Cortex of kidney (tissue), 1 donor: Measurements from ENCODE around the gene ZNF117.
A peak's percentile ranks its signal among the peaks of the same experiment; 100 is the strongest.
"Not testable (repeated sequence)": the region's sequence is repeated elsewhere in the genome, so short reads cannot be mapped to it uniquely, and the experiment has no call there.

Source experiments
- DNase-seq: peaks from one replicate; lab custom pipeline; 2025; lab: John Stamatoyannopoulos, UW

The ZNF117 gene

GRCh38 chr7:64990936-64991335, at the start of gene ZNF117:
TSS of gene ZNF117 (minus strand) at chr7:64991036.
- DNase-seq: no peak

- not testable (repeated sequence) for DNase-seq
Measured at GRCh38 chr7:65038767-65039166, 47.9 kb upstream of the ZNF117 start.

DNA sequence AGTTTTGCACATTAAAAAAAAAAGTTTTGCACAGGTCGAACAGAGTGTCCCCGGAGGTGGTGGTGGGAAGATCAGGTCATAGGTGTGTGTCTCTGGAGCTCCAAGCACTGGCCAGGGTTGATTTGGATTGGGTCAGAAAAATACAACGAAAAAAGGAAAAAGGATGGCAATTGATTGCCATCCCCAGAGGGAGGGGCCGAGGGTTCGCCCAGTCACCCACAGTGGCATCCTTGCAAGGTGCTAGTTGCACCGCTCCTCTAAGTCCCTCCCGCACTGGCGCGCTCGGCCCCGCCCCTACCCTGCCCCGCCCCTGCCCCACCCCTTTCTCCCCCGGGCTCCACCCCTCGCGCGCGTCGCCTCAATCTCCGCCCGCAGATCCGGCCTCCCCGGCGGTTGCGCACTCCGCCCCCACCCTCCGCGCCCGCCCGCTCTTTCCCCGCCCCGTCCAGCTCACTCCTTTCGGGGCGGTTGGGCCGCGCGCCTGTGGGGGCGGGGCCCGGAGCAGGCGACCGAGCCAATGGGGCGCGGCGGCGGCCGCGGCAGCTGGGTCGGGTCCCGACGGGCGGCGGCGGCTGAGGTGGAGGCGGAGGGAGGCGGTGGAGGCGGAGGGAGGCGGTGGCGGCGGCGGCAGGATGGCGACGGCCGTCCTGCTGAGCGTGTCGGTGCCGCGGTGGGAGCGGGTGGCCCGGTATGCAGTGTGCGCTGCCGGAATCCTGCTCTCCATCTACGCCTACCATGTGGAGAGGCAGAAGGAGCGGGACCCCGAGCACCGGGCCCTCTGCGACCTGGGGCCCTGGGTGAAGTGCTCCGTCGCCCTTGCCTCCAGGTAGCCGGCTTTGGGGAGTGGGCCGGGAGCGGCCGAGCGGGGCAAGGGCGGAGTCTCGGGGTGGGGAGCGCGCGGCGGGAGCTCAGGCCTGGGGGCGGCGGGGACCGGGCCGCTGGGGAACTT, 47.2 kb upstream of the ZNF117 start:
- DNase-seq: peak; percentile 58

GRCh38 chr7:65036526-65036925, 45.7 kb upstream of the ZNF117 start:
- DNase-seq: not testable (repeated sequence)

DNA sequence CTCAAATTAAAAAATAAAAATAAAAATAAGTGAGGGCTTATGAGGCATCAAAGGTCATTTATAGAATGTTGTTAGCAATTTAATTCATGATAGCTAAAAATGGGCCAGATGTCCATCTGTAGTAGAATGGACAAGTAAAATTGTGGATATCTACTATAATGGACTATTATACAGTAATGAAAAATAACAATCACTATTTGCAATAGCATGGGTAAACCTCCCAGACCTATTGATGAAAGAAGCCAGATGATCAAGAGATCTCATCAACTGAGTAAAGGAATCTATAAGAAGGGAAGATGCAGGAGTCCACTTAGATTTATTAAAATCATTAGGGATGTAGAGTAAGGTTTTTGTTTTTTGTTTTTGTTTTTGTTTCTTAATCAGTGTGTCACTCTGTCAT, 44.6 kb upstream of the ZNF117 start:
- not testable (repeated sequence) for DNase-seq

- not testable (repeated sequence) for DNase-seq
Measured at GRCh38 chr7:65034120-65034782, 43.4 kb upstream of the ZNF117 start.

- DNase-seq: not testable (repeated sequence)
Measured at GRCh38 chr7:65033391-65033790, 42.6 kb upstream of the ZNF117 start.

DNA sequence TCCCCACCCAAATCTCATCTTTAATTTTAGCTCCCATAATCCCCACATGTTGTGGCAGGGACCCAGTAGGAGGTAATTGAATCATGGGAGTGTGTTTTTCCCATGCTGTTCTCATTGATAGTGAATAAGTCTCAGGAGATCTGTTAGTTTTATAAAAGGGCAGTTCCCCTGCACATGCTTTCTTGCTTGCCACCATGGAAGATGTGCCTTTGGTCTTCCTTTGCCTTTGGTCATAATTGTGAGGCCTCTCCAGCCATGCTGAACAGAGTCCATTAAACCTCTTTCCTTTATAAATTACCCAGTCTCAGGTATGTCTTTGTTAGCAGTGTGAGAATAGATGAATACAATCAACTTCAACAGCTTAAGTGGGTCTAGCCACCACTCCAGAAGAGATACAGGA, 34.2 kb upstream of the ZNF117 start:
- DNase-seq: not testable (repeated sequence)

GRCh38 chr7:65020978-65021377, 30.1 kb upstream of the ZNF117 start:
- not testable (repeated sequence) for DNase-seq

GRCh38 chr7:65009881-65010280, 19.0 kb upstream of the ZNF117 start:
- not testable (repeated sequence) for DNase-seq

GRCh38 chr7:65009394-65009793, 18.6 kb upstream of the ZNF117 start:
- not testable (repeated sequence) for DNase-seq

- not testable (repeated sequence) for DNase-seq
Measured at GRCh38 chr7:65007036-65007435, 16.2 kb upstream of the ZNF117 start.

DNA sequence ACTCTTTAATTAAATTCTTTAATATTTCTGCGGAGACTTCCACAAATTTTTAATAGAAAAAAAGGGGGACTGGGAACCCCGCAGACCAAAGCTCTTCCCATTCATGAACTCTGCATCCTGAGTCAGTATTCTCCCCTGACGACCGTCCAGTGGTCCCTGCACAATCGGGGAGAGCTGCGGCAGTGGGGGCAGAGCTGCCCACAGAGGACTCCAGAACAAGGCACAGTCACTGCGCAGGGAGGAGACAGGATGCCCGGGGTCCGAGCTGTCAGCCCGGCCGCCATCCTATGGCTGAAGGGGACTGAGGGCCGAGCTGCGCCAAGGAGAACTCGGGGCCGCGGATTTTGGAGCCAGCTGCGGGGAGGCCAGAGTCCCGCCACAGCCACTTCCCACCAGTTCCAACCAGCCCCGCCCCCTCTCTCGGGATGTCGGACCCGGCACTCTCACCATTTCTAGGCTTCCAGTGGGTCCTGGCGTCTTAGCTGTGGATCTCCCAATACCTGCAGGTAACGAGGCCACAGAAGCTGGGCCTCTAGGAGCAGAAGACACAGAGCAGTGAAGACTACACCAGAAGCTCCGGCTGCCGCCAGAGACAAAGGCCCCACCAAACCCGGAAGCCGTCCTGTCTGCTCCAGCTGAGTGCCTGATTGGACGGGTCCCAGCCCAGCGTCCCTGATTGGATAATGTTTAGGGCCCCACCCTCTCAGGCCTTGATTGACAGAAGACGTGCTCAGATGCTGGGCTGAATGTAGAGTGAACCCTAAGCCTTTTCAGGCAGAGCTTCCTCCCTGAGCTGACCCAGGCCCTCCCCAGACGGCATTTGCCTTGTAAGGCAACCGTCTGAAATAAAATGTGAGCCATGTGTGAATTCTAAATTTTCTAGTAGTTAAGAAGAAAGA, 15.5 kb upstream of the ZNF117 start, which contains the start of gene ERV3-1:
Gene ERV3-1, minus strand, starts transcription at position 594 of the 899 bp plus-strand sequence. CDS start 13,661 bp downstream, outside the sequence.
- no peak for DNase-seq

GRCh38 chr7:65004575-65004974, 13.7 kb upstream of the ZNF117 start:
- no peak for DNase-seq

- DNase-seq: no peak
Measured at GRCh38 chr7:65002972-65003585, 12.2 kb upstream of the ZNF117 start.

GRCh38 chr7:65001291-65001814, 10.5 kb upstream of the ZNF117 start:
- no peak for DNase-seq

DNA sequence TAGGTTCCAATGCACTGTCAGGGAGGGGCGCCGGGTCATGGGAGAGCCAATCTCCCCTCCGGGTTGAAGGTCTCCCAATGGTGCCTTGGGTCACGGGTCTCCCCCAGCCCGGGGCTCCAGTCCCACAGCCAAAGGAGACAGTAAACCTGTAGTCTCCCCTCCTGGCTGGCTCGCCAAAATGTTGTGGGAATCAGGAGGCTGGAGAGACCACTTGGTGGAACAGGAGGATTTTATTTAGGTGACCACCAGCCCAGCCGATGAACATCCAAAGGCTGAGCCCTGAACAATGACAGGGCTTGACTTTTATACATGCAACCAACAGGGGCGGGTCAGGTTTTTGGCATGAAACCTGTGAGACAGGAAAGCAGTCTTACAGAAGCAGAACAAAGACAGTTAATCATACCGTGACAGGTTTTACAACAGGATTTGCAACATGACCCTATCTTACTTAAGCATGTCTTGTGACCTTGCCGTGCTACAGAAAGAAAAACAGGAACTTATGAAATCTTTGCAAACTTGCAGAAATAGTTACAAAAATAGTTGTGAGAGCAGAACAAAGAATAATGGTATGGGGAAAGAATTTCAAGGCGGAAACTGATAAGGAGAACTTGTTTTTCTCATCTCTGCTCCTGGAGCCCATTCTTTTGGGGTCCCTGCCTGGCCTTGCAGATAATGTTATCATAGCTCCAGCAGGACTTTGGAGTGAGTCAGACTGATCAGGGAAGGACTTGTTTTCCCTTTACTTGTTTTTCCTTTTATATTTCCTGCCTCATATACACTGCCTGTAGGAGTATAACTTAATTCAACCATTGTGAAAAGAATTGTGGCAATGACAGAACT, 8.5 kb upstream of the ZNF117 start:
- DNase-seq: no peak

DNA sequence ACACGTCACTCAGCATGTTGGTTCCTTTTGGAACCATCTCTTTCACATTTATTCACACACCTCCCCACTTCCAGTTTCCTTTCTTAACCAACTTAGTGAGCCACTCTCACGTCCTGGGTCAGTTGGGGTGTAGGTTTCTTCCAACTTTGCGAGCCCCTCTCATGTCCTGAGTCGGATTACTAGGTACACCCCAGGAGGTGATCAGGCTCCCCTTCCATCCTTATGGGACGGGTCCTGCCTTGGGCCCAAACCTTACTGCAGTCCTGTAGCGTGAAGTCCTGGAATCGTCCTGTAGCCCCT, 8.0 kb upstream of the ZNF117 start:
- no peak for DNase-seq

GRCh38 chr7:64997927-64998391, 7.1 kb upstream of the ZNF117 start:
- DNase-seq: no peak
